ENCODE results near the gene HS1BP3.

GRCh38 chr2:20635675-20636584, 15.0 kb downstream of the HS1BP3 start:
- TF ChIP-seq CTCF (IDR thresholded peaks at IDR 0.05) (peak; percentile 97 to 99 (median 98)), POLR2A (IDR thresholded peaks at IDR 0.05) (peak in 1 of 2 donors; percentile 7)
